Measurements from ENCODE around the gene SHC4. TPM values are rescaled to one million over a fixed set of nuclear protein-coding genes. Genes with fewer than 3 reads are reported as not detected.

SHC4 gene
- total and polyA plus RNA-seq, 2 of the 13 experiments (the other 11 are each of a cell fraction or from before 2014, with no cell fraction given) = 0.04 TPM; not detected in 1

GRCh38 chr15:48880070-48880634 lies 83.6 kb downstream of the SHC4 start:
- in situ Hi-C loops (cut with HindIII; ENCODE audit: extremely low pct_ligation_motif_present, low pct_unique_long_range_greater_than_20kb) (no loop called here), intact Hi-C loops (cut with micrococcal nuclease; ENCODE audit: unreplicated experiment) (no loop called here)
- Histone ChIP-seq H3K36me3 (replicated peaks in 1 of 2; ENCODE audit: control insufficient read depth in 1 of 2, insufficient read depth in 2 of 2, low read length in 2 of 2) (no peaks in the 10 kb centered on the region), H3K9ac (ENCODE audit: insufficient read depth, low read depth, low read length) (no peak overlapping the region), H4K20me1 (ENCODE audit: insufficient read depth, low read length) (no peaks in the 10 kb centered on the region), H3K4me3 (replicated peaks in 1 of 3; ENCODE audit: insufficient read depth in 1 of 3, low read depth in 2 of 3, low read length in 3 of 3) (no peak overlapping the region), H3K4me2 (ENCODE audit: low read depth, low read length) (no peak overlapping the region), H3K4me1 (ENCODE audit: insufficient read depth, low read length) (no peaks in the 10 kb centered on the region), H3K27ac (ENCODE audit: extremely low read length, insufficient read depth, low read length) (no peak overlapping the region), H3K79me2 (ENCODE audit: insufficient read depth, low read length) (no peaks in the 10 kb centered on the region), H3K9me3 (ENCODE audit: low read length) (no peaks in the 10 kb centered on the region), H2AFZ (ENCODE audit: low read length) (no peak overlapping the region), H3K27me3 (ENCODE audit: control insufficient read depth in 1 of 2, insufficient read depth in 2 of 2, low read length in 2 of 2) (0 out of 5 replicates have a peak, but pooled peaks cover 0 to 3% of the 10 kb centered on the region in 2 experiments)
- DNase-seq (ENCODE audit: low spot score) = no peak
- BruUV-seq (replicated peaks) = no TSS peak
- 5% methylated on average over 3 of the region's 3 CpGs for WGBS (ENCODE audit: low lambda C conversion rate)
- FAIRE-seq = no peak
- no peak for ATAC-seq
- ChIA-PET CTCF (ENCODE audit: low intra/inter-chr PET ratio, low total read pairs) (no interaction called here), POLR2A (no interaction called here)
- TF ChIP-seq SNRNP70 (IDR thresholded peaks at IDR 0.05; ENCODE audit: low read depth, low read length) (no peak), NR0B2 (CRISPR knock-in tag; IDR thresholded peaks at IDR 0.05) (no peak), ZKSCAN5 (CRISPR knock-in tag; IDR thresholded peaks at IDR 0.05) (no peak), TCF7L2 (IDR thresholded peaks at IDR 0.05; ENCODE audit: low read depth, low read length) (no peak), ZMYM2 (CRISPR knock-in tag; IDR thresholded peaks at IDR 0.05) (no peak), SP5 (CRISPR knock-in tag; IDR thresholded peaks at IDR 0.05; ENCODE audit: borderline replicate concordance, low read depth) (no peak), ZNF333 (CRISPR knock-in tag; IDR thresholded peaks at IDR 0.05; ENCODE audit: borderline replicate concordance) (no peak), ZNF572 (CRISPR knock-in tag; IDR thresholded peaks at IDR 0.05) (no peak), ZNF644 (CRISPR knock-in tag; IDR thresholded peaks at IDR 0.05; ENCODE audit: low read depth) (no peak), TMF1 (CRISPR knock-in tag; IDR thresholded peaks at IDR 0.05; ENCODE audit: low read depth) (no peak), ZMAT5 (CRISPR knock-in tag; IDR thresholded peaks at IDR 0.05; ENCODE audit: borderline replicate concordance, low read depth) (no peak), ZNF543 (CRISPR knock-in tag; IDR thresholded peaks at IDR 0.05) (no peak), ARID3A (IDR thresholded peaks at IDR 0.05; ENCODE audit: low read depth, low read length) (no peak)
